ENCODE results near the gene METTL14. TPM values are rescaled to one million over a fixed set of nuclear protein-coding genes. Genes with fewer than 3 reads are reported as not detected.

The METTL14 gene
- total RNA-seq, 1 experiment from 2014 or later = 53.8 TPM

GRCh38 chr4:118759481-118759880 lies 74.3 kb downstream of the METTL14 start:
- RAD21 ChIA-PET (ENCODE audit: low non-redundant PET in 1 of 2, low total read pairs in 2 of 2, uncharacterized antibody in 2 of 2, unreplicated experiment in 2 of 2) = no interaction called here
- no peaks in the 10 kb centered on the region for H3K9me2 ChIP-seq (ENCODE audit: insufficient read depth)
- H3K4me1 ChIP-seq (ENCODE audit: control insufficient read depth in 1 of 2, insufficient read depth in 2 of 2, low read length in 2 of 2) = no peaks in the 10 kb centered on the region
- POLR2A ChIA-PET = no interaction called here
- no peak for DNase-seq (ENCODE audit: low read depth, low spot score)
- H2AFZ ChIP-seq (ENCODE audit: low read depth, low read length, poor library complexity, severe bottlenecking) = no peak overlapping the region
- intact Hi-C loops (cut with micrococcal nuclease) = no loop called here
- BruUV-seq (replicated peaks) = no TSS peak
- no peaks in the 10 kb centered on the region for H4K20me1 ChIP-seq (ENCODE audit: insufficient read depth)
- CTCF ChIA-PET = no interaction called here
- H3K9me3 ChIP-seq (ENCODE audit: control insufficient read depth in 1 of 2, insufficient read depth in 1 of 2, low read depth in 1 of 2, low read length in 2 of 2) = no peaks in the 10 kb centered on the region
- ATAC-seq = no peak
- H3K36me3 ChIP-seq (ENCODE audit: control insufficient read depth in 1 of 2, insufficient read depth in 2 of 2, low read length in 2 of 2) = peaks cover 0 to 3% of the 10 kb centered on the region in 2 experiments; a peak in 2 of 4 replicates
- H3K4me2 ChIP-seq (ENCODE audit: low read length) = no peak overlapping the region
- no peak overlapping the region for H3K4me3 ChIP-seq (replicated peaks in 1 of 2; ENCODE audit: low read depth in 1 of 2, low read length in 2 of 2)
- TF ChIP-seq SP1 (IDR thresholded peaks at IDR 0.05; ENCODE audit: low read depth) (no peak), POLR2A (IDR thresholded peaks at IDR 0.05; ENCODE audit: borderline replicate concordance, extremely low read depth, insufficient read depth, insufficient read length) (no peak), CEBPB (IDR thresholded peaks at IDR 0.05; ENCODE audit: low read depth) (no peak)
- H3K9ac ChIP-seq (ENCODE audit: low read length) = no peak overlapping the region
- H3K79me2 ChIP-seq (ENCODE audit: insufficient read depth, low read length) = no peaks in the 10 kb centered on the region
- no peaks in the 10 kb centered on the region for H3K27me3 ChIP-seq (ENCODE audit: insufficient read depth, low read length)
- H3K27ac ChIP-seq (ENCODE audit: low read depth, low read length) = no peak overlapping the region

DNA sequence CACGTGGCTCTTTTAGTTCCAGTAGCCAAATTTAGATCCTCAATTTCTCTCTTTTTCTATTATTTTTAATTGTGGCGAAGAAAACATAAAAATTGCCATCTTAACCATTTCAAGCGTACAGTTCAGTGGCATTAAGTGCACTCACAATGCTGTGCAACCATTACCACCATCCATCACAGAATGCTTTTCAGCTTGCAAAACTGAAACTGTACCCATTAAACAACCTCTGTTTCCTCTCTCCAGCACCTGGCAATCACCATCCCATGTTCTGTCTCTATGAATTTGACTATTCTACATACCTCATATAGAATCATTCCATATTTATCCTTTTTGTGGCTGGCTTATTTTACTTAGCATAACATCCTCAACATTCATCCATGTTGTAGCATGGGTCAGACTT lies 74.9 kb downstream of the METTL14 start:
- ATAC-seq (no peak), DNase-seq (ENCODE audit: low read depth, low spot score) (no peak)
- Histone ChIP-seq H3K27me3 (ENCODE audit: insufficient read depth, low read length) (no peaks in the 10 kb centered on the region), H3K79me2 (ENCODE audit: insufficient read depth, low read length) (no peaks in the 10 kb centered on the region), H3K9me2 (ENCODE audit: insufficient read depth) (no peaks in the 10 kb centered on the region), H3K4me3 (replicated peaks in 1 of 2; ENCODE audit: low read depth in 1 of 2, low read length in 2 of 2) (no peak overlapping the region), H4K20me1 (ENCODE audit: insufficient read depth) (no peaks in the 10 kb centered on the region), H3K36me3 (ENCODE audit: control insufficient read depth in 1 of 2, insufficient read depth in 2 of 2, low read length in 2 of 2) (peaks cover 0 to 3% of the 10 kb centered on the region in 2 experiments; a peak in 2 of 4 replicates), H3K4me2 (ENCODE audit: low read length) (no peak overlapping the region), H2AFZ (ENCODE audit: low read depth, low read length, poor library complexity, severe bottlenecking) (no peak overlapping the region), H3K9me3 (ENCODE audit: control insufficient read depth in 1 of 2, insufficient read depth in 1 of 2, low read depth in 1 of 2, low read length in 2 of 2) (no peaks in the 10 kb centered on the region), H3K27ac (ENCODE audit: low read depth, low read length) (no peak overlapping the region), H3K4me1 (ENCODE audit: control insufficient read depth in 1 of 2, insufficient read depth in 2 of 2, low read length in 2 of 2) (peaks cover 0 to under 1% of the 10 kb centered on the region in 2 experiments; a peak in 1 of 4 replicates), H3K9ac (ENCODE audit: low read length) (no peak overlapping the region)
- ChIA-PET RAD21 (ENCODE audit: low non-redundant PET in 1 of 2, low total read pairs in 2 of 2, uncharacterized antibody in 2 of 2, unreplicated experiment in 2 of 2) (no interaction called here), CTCF (no interaction called here), POLR2A (no interaction called here)
- TF ChIP-seq EGR1 (IDR thresholded peaks at IDR 0.05; ENCODE audit: low read depth) (no peak), ZFX (IDR thresholded peaks at IDR 0.05) (no peak), CBX3 (IDR thresholded peaks at IDR 0.05; ENCODE audit: low read depth) (no peak), CEBPB (IDR thresholded peaks at IDR 0.05; ENCODE audit: low read depth) (no peak), SP1 (IDR thresholded peaks at IDR 0.05; ENCODE audit: low read depth) (no peak), EZH2phosphoT487 (IDR thresholded peaks at IDR 0.05; ENCODE audit: borderline replicate concordance) (no peak), FOSL1 (IDR thresholded peaks at IDR 0.05; ENCODE audit: low read depth) (no peak), JUND (IDR thresholded peaks at IDR 0.05) (no peak), YY1 (IDR thresholded peaks at IDR 0.05; ENCODE audit: extremely low read depth, insufficient replicate concordance, low read depth, low read length) (no peak), ZNF274 (IDR thresholded peaks at IDR 0.05; ENCODE audit: low read depth, low read length) (no peak), CTCF (IDR thresholded peaks at IDR 0.05 in 2 of 3, conservative IDR thresholded peaks at IDR 0.05 in 1 of 3; ENCODE audit: borderline replicate concordance in 1 of 3, insufficient read depth in 1 of 3, low read depth in 2 of 3, low read length in 2 of 3) (no peak), POLR2A (IDR thresholded peaks at IDR 0.05; ENCODE audit: borderline replicate concordance, extremely low read depth, insufficient read depth, insufficient read length) (no peak), POLR2AphosphoS5 (IDR thresholded peaks at IDR 0.05; ENCODE audit: low read depth, low read length) (no peak), EZH2 (IDR thresholded peaks at IDR 0.05) (no peak), ELF1 (IDR thresholded peaks at IDR 0.05; ENCODE audit: borderline replicate concordance, low read depth) (no peak), TCF7L2 (IDR thresholded peaks at IDR 0.05; ENCODE audit: borderline replicate concordance, extremely low read depth, insufficient read depth, insufficient read length) (no peak)
- TF ChIP-seq, protein P1, sequence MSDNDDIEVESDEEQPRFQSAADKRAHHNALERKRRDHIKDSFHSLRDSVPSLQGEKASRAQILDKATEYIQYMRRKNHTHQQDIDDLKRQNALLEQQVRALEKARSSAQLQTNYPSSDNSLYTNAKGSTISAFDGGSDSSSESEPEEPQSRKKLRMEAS (IDR thresholded peaks at IDR 0.05) = no peak
- TF ChIP-seq, protein P2, sequence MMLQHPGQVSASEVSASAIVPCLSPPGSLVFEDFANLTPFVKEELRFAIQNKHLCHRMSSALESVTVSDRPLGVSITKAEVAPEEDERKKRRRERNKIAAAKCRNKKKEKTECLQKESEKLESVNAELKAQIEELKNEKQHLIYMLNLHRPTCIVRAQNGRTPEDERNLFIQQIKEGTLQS (IDR thresholded peaks at IDR 0.05) = no peak
- no TSS peak for BruUV-seq (replicated peaks)
- intact Hi-C loops (cut with micrococcal nuclease) = no loop called here

All from HCT116 (cell line).